Neural cell (in vitro differentiated cells): ENCODE measurements around the gene CFB. TPM values are rescaled to one million over a fixed set of nuclear protein-coding genes. Genes with fewer than 3 reads are reported as not detected.

Experiments used
- H2AFZ ChIP-seq: fragments of 200-600, 300-800 bp; sonication (generic), shearing (Covaris generic); 2 replicates; pipeline ENCODE4 v1.6.0; 2014; ENCODE audit warnings: low read depth, mild to moderate bottlenecking, antibody characterized with exemption, low read length, moderate library complexity
- H3F3A ChIP-seq: fragments of 200-600 bp; shearing (Covaris generic); 2 replicates; pipeline ENCODE4 v1.6.1; 2016; ENCODE audit warnings: mild to moderate bottlenecking, moderate library complexity, mixed read lengths, antibody characterized with exemption, low read length; ENCODE audit not compliant: insufficient read depth, poor library complexity, severe bottlenecking
- H3K27ac ChIP-seq: fragments of 200-600, 300-800 bp; sonication (generic), shearing (Covaris generic); 2 replicates; pipeline ENCODE4 v1.5.1; 2014; ENCODE audit warnings: mild to moderate bottlenecking, low read length, moderate library complexity
- H3K27me3 ChIP-seq: fragments of 300-800, 200-600 bp; sonication (generic), shearing (Covaris generic); 2 replicates; pipeline ENCODE4 v1.6.0; 2014; ENCODE audit warnings: mild to moderate bottlenecking, low read depth, low read length, moderate library complexity; ENCODE audit not compliant: insufficient read depth
- H3K36me3 ChIP-seq: fragments of 300-800, 200-600 bp; sonication (generic), shearing (Covaris generic); 2 replicates; pipeline ENCODE4 v1.5.1; 2014; ENCODE audit warnings: mild to moderate bottlenecking, antibody characterized with exemption, low read length, moderate library complexity; ENCODE audit not compliant: insufficient read depth
- H3K4me2 ChIP-seq: fragments of 300-800, 200-600 bp; sonication (generic), shearing (Covaris generic); 2 replicates; pipeline ENCODE4 v1.6.0; 2014; ENCODE audit warnings: mild to moderate bottlenecking, low read length
- H3K4me3 ChIP-seq: fragments of 300-800, 200-600 bp; sonication (generic), shearing (Covaris generic); 2 replicates; pipeline ENCODE4 v1.5.1; 2014; ENCODE audit warnings: mild to moderate bottlenecking, low read length, moderate library complexity
- H3K79me2 ChIP-seq: fragments of 200-600 bp; shearing (Covaris generic); replicated peaks from 2 replicates; pipeline ENCODE4 v1.6.0; 2014; ENCODE audit warnings: mild to moderate bottlenecking, low read length, moderate library complexity; ENCODE audit not compliant: insufficient read depth
- H3K9ac ChIP-seq: fragments of 300-800, 200-600 bp; sonication (generic), shearing (Covaris generic); 2 replicates; pipeline ENCODE4 v1.6.1; 2016; ENCODE audit warnings: mild to moderate bottlenecking, low read length, mixed read lengths
- H3K9me2 ChIP-seq: fragments of 200-600 bp; shearing (Covaris generic); 2 replicates; pipeline ENCODE4 v1.6.1; 2016; ENCODE audit warnings: mild to moderate bottlenecking, low read length, mixed read lengths; ENCODE audit not compliant: insufficient read depth
- H3K9me3 ChIP-seq: fragments of 200-600, 300-800 bp; sonication (generic), shearing (Covaris generic); 2 replicates; pipeline ENCODE4 v1.6.1; 2016; ENCODE audit warnings: mild to moderate bottlenecking, mixed run types, low read length, moderate library complexity, mixed read lengths
- H4K20me1 ChIP-seq: fragments of 200-600 bp; shearing (Covaris generic); 2 replicates; pipeline ENCODE4 v1.6.1; 2016; ENCODE audit warnings: mild to moderate bottlenecking, mixed run types; ENCODE audit not compliant: insufficient read depth
- CTCF ChIP-seq: fragments of 450-650 bp; IDR thresholded peaks from 2 replicates; pipeline ENCODE4 v1.5.1; 2014; ENCODE audit warnings: antibody characterized with exemption, mild to moderate bottlenecking, moderate library complexity; ENCODE audit not compliant: poor library complexity, severe bottlenecking
- EP300 ChIP-seq: fragments of 450-650 bp; conservative IDR thresholded peaks from 2 replicates; pipeline ENCODE4 v1.6.1; 2014; ENCODE audit warnings: antibody characterized with exemption, mild to moderate bottlenecking, moderate library complexity; ENCODE audit not compliant: poor library complexity, severe bottlenecking
- EZH2 ChIP-seq: fragments of 200-600, 300-800 bp; shearing (Covaris generic), sonication (generic); IDR thresholded peaks from 2 replicates; pipeline ENCODE4 v1.6.1; 2014; ENCODE audit warnings: antibody characterized with exemption, low read length, borderline replicate concordance, mild to moderate bottlenecking; ENCODE audit not compliant: insufficient read depth, poor library complexity, severe bottlenecking
- MXI1 ChIP-seq: fragments of 450-650 bp; conservative IDR thresholded peaks from 2 replicates; pipeline ENCODE4 v1.6.1; 2014; ENCODE audit warnings: antibody characterized with exemption, mild to moderate bottlenecking; ENCODE audit not compliant: poor library complexity, severe bottlenecking
- POLR2AphosphoS5 ChIP-seq: IDR thresholded peaks from 2 replicates; pipeline ENCODE4 v1.6.1; 2012
- RAD21 ChIP-seq: fragments of 450-650 bp; conservative IDR thresholded peaks from 2 replicates; pipeline ENCODE4 v1.6.1; 2014; ENCODE audit warnings: antibody characterized with exemption, mild to moderate bottlenecking, moderate library complexity
- REST ChIP-seq: IDR thresholded peaks from 2 replicates; pipeline ENCODE4 v1.6.1; 2012; ENCODE audit warnings: borderline replicate concordance
- SMC3 ChIP-seq: fragments of 450-650 bp; conservative IDR thresholded peaks from 2 replicates; pipeline ENCODE4 v1.6.1; 2014; ENCODE audit warnings: antibody characterized with exemption, mild to moderate bottlenecking, moderate library complexity; ENCODE audit not compliant: poor library complexity
- TAF1 ChIP-seq: IDR thresholded peaks from 2 replicates; pipeline ENCODE4 v1.6.1; 2012; ENCODE audit warnings: low read depth
- polyA plus RNA-seq: library from polyadenylated mRNA; depleted of rRNA; stranded (reverse); fragments of >200 nt; gene quantifications from 2 replicates; pipeline ENCODE4 v1.2.3, GENCODE V29; 2014

CFB gene
- polyA plus RNA-seq, 1 donor from 2014 or later: 0.97 TPM

GRCh38 chr6:31940256-31940664, 5.6 kb upstream of the CFB start:
- Histone ChIP-seq H3K9ac (no peak overlapping the region), H3K79me2 (no peaks in the 10 kb centered on the region), H3K36me3 (no peaks in the 10 kb centered on the region), H3K4me2 (no peak overlapping the region), H3F3A (no peaks in the 10 kb centered on the region), H3K27ac (no peak overlapping the region), H3K9me2 (no peaks in the 10 kb centered on the region), H3K9me3 (no peaks in the 10 kb centered on the region), H3K4me3 (no peak overlapping the region), H4K20me1 (no peaks in the 10 kb centered on the region), H2AFZ (no peak overlapping the region), H3K27me3 (no peaks in the 10 kb centered on the region)
- TF ChIP-seq EZH2: no peak
- TF ChIP-seq POLR2AphosphoS5: no peak
- TF ChIP-seq EP300: no peak

- Histone ChIP-seq H3K9ac (no peak overlapping the region), H2AFZ (no peak overlapping the region), H3K4me3 (no peak overlapping the region), H3K36me3 (no peaks in the 10 kb centered on the region), H3F3A (no peaks in the 10 kb centered on the region), H3K79me2 (no peaks in the 10 kb centered on the region), H3K27me3 (no peaks in the 10 kb centered on the region), H3K27ac (no peak overlapping the region), H3K4me2 (no peak overlapping the region), H4K20me1 (no peaks in the 10 kb centered on the region), H3K9me2 (no peaks in the 10 kb centered on the region), H3K9me3 (no peaks in the 10 kb centered on the region)
- no peak for TF ChIP-seq POLR2AphosphoS5
Measured at GRCh38 chr6:31943742-31944141, 2.2 kb upstream of the CFB start.

GRCh38 chr6:31945154-31945506, 765 bp upstream of the CFB start:
- H3K9me2 ChIP-seq: no peaks in the 10 kb centered on the region
- H3K9ac ChIP-seq: no peak overlapping the region
- no peaks in the 10 kb centered on the region for H3K79me2 ChIP-seq
- no peak overlapping the region for H3K4me3 ChIP-seq
- H3K9me3 ChIP-seq: no peaks in the 10 kb centered on the region
- no peaks in the 10 kb centered on the region for H4K20me1 ChIP-seq
- no peak overlapping the region for H3K27ac ChIP-seq
- no peaks in the 10 kb centered on the region for H3F3A ChIP-seq
- TF ChIP-seq RAD21: no peak
- TF ChIP-seq POLR2AphosphoS5: no peak
- no peak for TF ChIP-seq TAF1
- no peak for TF ChIP-seq REST
- no peak for TF ChIP-seq SMC3
- TF ChIP-seq EZH2: no peak
- no peak for TF ChIP-seq EP300
- TF ChIP-seq MXI1: no peak
- no peak for TF ChIP-seq CTCF
- no peak overlapping the region for H2AFZ ChIP-seq
- H3K4me2 ChIP-seq: no peak overlapping the region
- H3K27me3 ChIP-seq: no peaks in the 10 kb centered on the region
- H3K36me3 ChIP-seq: no peaks in the 10 kb centered on the region
